ENCODE results near the gene IRF2BP2.

GRCh38 chr1:234619794-234620247 is 9.8 kb upstream of the IRF2BP2 start:
- TF ChIP-seq CTCF (IDR thresholded peaks at IDR 0.05) (no peak), EP300 (IDR thresholded peaks at IDR 0.05) (no peak), POLR2A (IDR thresholded peaks at IDR 0.05) (no peak)

Data from tibial nerve (tissue), 4 donors.